GM19324 (cell line): ENCODE measurements around the gene CRIM1.

Source experiments
- ATAC-seq: cut with Tn5 transposase; IDR thresholded peaks from one replicate; pipeline ENCODE4 v1.9.1; 2021; ENCODE audit warnings: mild to moderate bottlenecking, moderate library complexity; ENCODE audit not compliant: unreplicated experiment, low FRiP score

The CRIM1 gene

GRCh38 chr2:36596397-36596796 lies 240.8 kb downstream of the CRIM1 start:
- ATAC-seq: no peak

DNA sequence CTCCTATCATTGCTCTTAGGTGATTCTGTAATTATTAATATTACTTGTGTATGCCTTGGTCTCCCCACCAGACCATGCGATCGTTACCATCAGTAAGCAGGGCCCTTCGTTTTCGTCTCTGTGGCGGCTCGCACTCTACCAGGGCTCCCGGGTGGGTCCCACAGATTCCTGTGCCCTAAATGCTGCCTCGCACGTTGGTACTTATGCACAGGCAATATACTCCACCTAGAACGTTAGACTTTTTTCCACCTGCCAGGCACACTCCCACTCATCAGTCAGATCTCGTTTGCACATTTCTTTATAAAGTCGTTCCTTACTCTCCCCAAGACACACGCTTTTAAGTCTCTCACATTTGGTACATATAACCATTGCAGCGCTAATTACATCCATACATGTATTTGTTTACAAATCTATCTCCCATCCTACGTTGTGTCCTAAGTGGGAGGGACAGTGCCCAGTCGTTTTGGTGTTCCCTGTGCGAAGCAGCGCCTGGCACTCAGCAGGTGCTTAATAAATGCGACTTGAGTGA lies 241.5 kb downstream of the CRIM1 start:
- no peak for ATAC-seq

- peak; percentile 100 for ATAC-seq
Measured at GRCh38 chr2:36597532-36598377, 242.2 kb downstream of the CRIM1 start, which contains the start of gene FEZ2. Gene FEZ2, minus strand, starts transcription at chr2:36598168. Its CDS starts 26 bp downstream, at chr2:36598142.
